Measurements from ENCODE around the gene AACS.

- TF ChIP-seq POLR2A (IDR thresholded peaks at IDR 0.05) (no peak), CTCF (IDR thresholded peaks at IDR 0.05) (no peak)
Observed at GRCh38 chr12:125110641-125111360, 45.6 kb downstream of the AACS start.

All from thyroid gland (tissue), 4 donors.